ENCODE measurements around the gene ERVH48-1. TPM values are rescaled to one million over a fixed set of nuclear protein-coding genes. Genes with fewer than 3 reads are reported as not detected.
A peak's percentile ranks its signal among the peaks of the same experiment; 100 is the strongest.

ERVH48-1 gene
- total and polyA plus RNA-seq, 2 donors (not counting 1 experiment from before 2014, with no cell fraction given) = 0.06 TPM; not detected in 1

GRCh38 chr21:42887326-42887725, 38.1 kb downstream of the ERVH48-1 start:
- H3K27ac ChIP-seq (ENCODE audit: insufficient read depth, low read length) = no peak overlapping the region
- H4K20me1 ChIP-seq (ENCODE audit: control insufficient read depth, extremely low read depth, insufficient read depth, low read length) = no peaks in the 10 kb centered on the region
- no peaks in the 10 kb centered on the region for H3K9me3 ChIP-seq (ENCODE audit: control insufficient read depth, insufficient read depth, low read depth, low read length)
- H3K79me2 ChIP-seq (ENCODE audit: control insufficient read depth, insufficient read depth, low read length) = no peaks in the 10 kb centered on the region
- no peak overlapping the region for H3K9ac ChIP-seq (ENCODE audit: insufficient read depth, low read length)
- no peak overlapping the region for H3K4me3 ChIP-seq (replicated peaks in 1 of 4; ENCODE audit: control extremely low read depth in 1 of 4, insufficient read depth in 1 of 4, low read depth in 3 of 4, low read length in 4 of 4)
- H3K27me3 ChIP-seq (ENCODE audit: control insufficient read depth, insufficient read depth, low read length) = no peaks in the 10 kb centered on the region
- no peaks in the 10 kb centered on the region for H3K36me3 ChIP-seq (ENCODE audit: control insufficient read depth, insufficient read depth, low read length)
- no peak for DNase-seq (ENCODE audit: low read depth in 2 of 2)
- no peaks in the 10 kb centered on the region for H3K4me1 ChIP-seq (ENCODE audit: control insufficient read depth, extremely low read depth, insufficient read depth, low read length)
- H2AFZ ChIP-seq (ENCODE audit: low read length) = no peak overlapping the region
- H3K4me2 ChIP-seq (ENCODE audit: extremely low read depth, insufficient read depth, low read length) = no peak overlapping the region
- TF ChIP-seq EZH2 (IDR thresholded peaks at IDR 0.05; ENCODE audit: low read length, missing control alignments) = no peak
- no peak for TF ChIP-seq CTCF (conservative IDR thresholded peaks at IDR 0.05 in 1 of 2, IDR thresholded peaks at IDR 0.05 in 1 of 2; ENCODE audit: low read depth in 1 of 2, low read length in 2 of 2)

GRCh38 chr21:42883921-42884320, 41.5 kb downstream of the ERVH48-1 start:
- TF ChIP-seq CTCF (conservative IDR thresholded peaks at IDR 0.05 in 1 of 2, IDR thresholded peaks at IDR 0.05 in 1 of 2; ENCODE audit: low read depth in 1 of 2, low read length in 2 of 2) (no peak), EZH2 (IDR thresholded peaks at IDR 0.05; ENCODE audit: low read length, missing control alignments) (no peak)
- H3K27ac ChIP-seq (ENCODE audit: insufficient read depth, low read length) = no peak overlapping the region
- no peak overlapping the region for H3K9ac ChIP-seq (ENCODE audit: insufficient read depth, low read length)
- peaks cover 2% of the 10 kb centered on the region for H3K79me2 ChIP-seq (ENCODE audit: control insufficient read depth, insufficient read depth, low read length)
- H3K27me3 ChIP-seq (ENCODE audit: control insufficient read depth, insufficient read depth, low read length) = no peaks in the 10 kb centered on the region
- H3K4me1 ChIP-seq (ENCODE audit: control insufficient read depth, extremely low read depth, insufficient read depth, low read length) = no peaks in the 10 kb centered on the region
- H2AFZ ChIP-seq (ENCODE audit: low read length) = no peak overlapping the region
- no peak overlapping the region for H3K4me3 ChIP-seq (replicated peaks in 1 of 4; ENCODE audit: control extremely low read depth in 1 of 4, insufficient read depth in 1 of 4, low read depth in 3 of 4, low read length in 4 of 4)
- H4K20me1 ChIP-seq (ENCODE audit: control insufficient read depth, extremely low read depth, insufficient read depth, low read length) = no peaks in the 10 kb centered on the region
- H3K4me2 ChIP-seq (ENCODE audit: extremely low read depth, insufficient read depth, low read length) = no peak overlapping the region
- no peaks in the 10 kb centered on the region for H3K9me3 ChIP-seq (ENCODE audit: control insufficient read depth, insufficient read depth, low read depth, low read length)
- DNase-seq (ENCODE audit: low read depth in 2 of 2) = no peak
- H3K36me3 ChIP-seq (ENCODE audit: control insufficient read depth, insufficient read depth, low read length) = no peaks in the 10 kb centered on the region

- no peak for DNase-seq (ENCODE audit: low read depth in 2 of 2)
- Histone ChIP-seq H4K20me1 (ENCODE audit: control insufficient read depth, extremely low read depth, insufficient read depth, low read length) (no peaks in the 10 kb centered on the region), H3K9ac (ENCODE audit: insufficient read depth, low read length) (no peak overlapping the region), H2AFZ (ENCODE audit: low read length) (no peak overlapping the region), H3K27me3 (ENCODE audit: control insufficient read depth, insufficient read depth, low read length) (no peaks in the 10 kb centered on the region), H3K4me1 (ENCODE audit: control insufficient read depth, extremely low read depth, insufficient read depth, low read length) (no peaks in the 10 kb centered on the region), H3K4me3 (replicated peaks in 1 of 4; ENCODE audit: control extremely low read depth in 1 of 4, insufficient read depth in 1 of 4, low read depth in 3 of 4, low read length in 4 of 4) (peak overlapping the region; percentile 61 to 96 (median 87)), H3K36me3 (ENCODE audit: control insufficient read depth, insufficient read depth, low read length) (no peaks in the 10 kb centered on the region), H3K79me2 (ENCODE audit: control insufficient read depth, insufficient read depth, low read length) (peaks cover 26% of the 10 kb centered on the region), H3K4me2 (ENCODE audit: extremely low read depth, insufficient read depth, low read length) (peak overlapping the region; percentile 49), H3K27ac (ENCODE audit: insufficient read depth, low read length) (no peak overlapping the region), H3K9me3 (ENCODE audit: control insufficient read depth, insufficient read depth, low read depth, low read length) (no peaks in the 10 kb centered on the region)
- TF ChIP-seq CTCF (conservative IDR thresholded peaks at IDR 0.05 in 1 of 2, IDR thresholded peaks at IDR 0.05 in 1 of 2; ENCODE audit: low read depth in 1 of 2, low read length in 2 of 2) (no peak), EZH2 (IDR thresholded peaks at IDR 0.05; ENCODE audit: low read length, missing control alignments) (no peak)
These were observed 45.1 kb downstream of the ERVH48-1 start for GRCh38 chr21:42880352-42880751.

All from fibroblast of lung (primary cell).